ENCODE results near the gene MTIF3.

MTIF3 gene, protein sequence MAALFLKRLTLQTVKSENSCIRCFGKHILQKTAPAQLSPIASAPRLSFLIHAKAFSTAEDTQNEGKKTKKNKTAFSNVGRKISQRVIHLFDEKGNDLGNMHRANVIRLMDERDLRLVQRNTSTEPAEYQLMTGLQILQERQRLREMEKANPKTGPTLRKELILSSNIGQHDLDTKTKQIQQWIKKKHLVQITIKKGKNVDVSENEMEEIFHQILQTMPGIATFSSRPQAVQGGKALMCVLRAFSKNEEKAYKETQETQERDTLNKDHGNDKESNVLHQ

GRCh38 chr13:27449936-27450828, at the start of gene MTIF3:
Gene MTIF3 (minus strand): TSS chr13:27450564. CDS start chr13:27440448, 10,116 bp downstream.
- peak; percentile 91 to 96 for DNase-seq

DNA sequence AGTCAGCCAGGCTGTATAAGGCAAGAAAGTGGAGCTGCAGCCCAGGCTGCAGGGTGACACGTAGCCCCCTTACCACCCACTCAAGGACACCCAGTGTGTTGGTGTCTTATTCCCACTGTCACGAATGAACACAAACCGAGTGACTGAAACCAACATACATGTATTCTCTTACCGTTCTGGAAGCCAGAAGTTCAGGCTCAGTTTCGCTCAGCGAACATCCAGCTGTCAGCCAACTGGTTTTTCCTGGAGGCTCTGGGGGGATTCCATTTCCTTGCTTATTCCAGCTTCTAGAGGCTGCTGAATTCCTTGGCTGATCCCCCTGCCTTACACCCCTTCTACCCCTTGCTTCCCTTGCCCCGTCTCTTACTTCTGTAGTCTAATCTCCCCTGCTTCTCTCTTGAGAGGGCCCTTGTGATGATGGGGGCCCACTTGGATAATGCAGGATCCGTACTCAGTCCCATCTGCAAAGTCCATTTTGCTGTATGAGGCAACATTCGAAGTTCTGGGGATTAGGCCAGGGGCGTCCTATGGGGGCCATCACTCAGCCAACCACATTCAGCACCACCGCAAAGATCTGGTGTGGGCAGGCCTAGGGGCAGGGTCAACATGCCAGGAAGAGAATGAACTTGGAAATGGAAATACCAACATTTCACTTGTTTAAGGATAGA, 47.3 kb upstream of the MTIF3 start:
- no peak for DNase-seq

DNA sequence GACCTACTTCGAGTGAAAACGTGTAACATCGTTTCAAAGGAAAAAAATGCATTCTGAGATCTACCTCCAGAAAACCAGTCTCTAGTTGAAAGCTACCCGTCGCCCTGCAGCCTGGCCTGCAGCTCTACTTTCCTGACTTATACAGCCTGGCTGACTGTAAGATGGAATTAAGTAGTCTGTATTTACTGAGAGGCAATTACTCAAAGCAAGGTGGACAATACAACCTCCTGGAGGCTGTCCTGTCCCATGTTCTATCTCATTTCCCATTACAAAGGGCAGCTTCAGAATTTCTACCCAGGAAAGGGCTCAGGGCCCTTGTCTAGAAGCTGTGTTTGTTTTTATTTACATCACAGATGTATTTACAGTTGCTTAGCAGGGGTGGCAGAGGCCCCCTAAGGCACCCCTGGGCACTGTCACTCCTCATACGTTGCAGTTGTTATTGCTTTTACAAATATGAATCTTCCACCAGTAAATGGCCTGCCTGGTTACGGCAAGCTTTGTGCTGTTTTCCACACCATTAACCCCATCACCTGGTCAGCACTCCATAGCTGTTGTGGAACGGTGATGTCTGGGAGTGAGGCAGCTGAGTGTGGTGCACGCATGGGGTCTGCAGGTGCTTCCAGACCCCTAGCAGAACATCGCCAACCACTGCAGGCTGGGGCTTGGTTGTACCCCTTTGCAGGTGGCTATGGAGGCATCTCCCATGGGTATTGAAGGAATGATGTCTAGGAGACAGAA, 46.3 kb upstream of the MTIF3 start:
- no peak for DNase-seq

GRCh38 chr13:27496006-27496405, 45.6 kb upstream of the MTIF3 start:
- no peak for DNase-seq

- no peak for DNase-seq
Observed at GRCh38 chr13:27495551-27495950, 45.2 kb upstream of the MTIF3 start.

- DNase-seq: no peak
Observed at GRCh38 chr13:27493981-27494380, 43.6 kb upstream of the MTIF3 start.

DNA sequence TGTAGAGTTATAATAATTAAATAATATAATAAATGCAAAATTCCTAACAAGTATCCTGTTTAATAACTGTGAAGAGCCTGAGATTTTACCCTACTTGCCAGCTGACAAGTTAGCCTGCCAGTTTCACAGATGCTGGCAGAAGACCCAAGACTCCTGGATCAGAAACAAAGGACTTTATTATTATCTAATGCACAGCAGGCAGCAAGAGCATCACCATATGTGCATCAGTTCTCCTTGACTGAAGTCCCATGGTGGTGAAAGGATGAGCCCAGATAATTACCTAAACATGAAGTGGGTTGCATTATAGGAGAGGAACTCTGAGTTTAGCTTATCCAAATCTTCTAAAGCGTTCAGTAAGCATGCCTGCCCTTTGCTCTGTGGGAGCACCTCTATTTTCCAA, 39.1 kb upstream of the MTIF3 start:
- no peak for DNase-seq

DNA sequence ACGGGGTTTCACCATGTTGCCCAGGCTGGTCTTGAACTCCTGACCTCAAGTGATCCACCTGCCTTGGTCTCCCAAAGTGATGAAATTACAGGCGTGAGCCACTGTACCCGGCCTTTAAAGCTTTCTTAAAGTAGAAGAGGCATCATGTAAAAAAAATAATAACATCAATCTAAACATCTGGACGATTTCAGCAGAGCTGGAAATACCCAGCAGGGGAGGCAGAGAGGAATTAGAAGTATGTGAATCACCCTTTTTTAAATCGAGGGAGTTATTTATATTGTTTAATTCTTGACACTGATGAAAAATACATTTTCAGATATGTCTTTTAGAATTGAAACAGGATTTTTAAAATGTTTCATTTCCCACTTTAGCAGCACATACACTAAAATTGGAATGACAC, 37.4 kb upstream of the MTIF3 start:
- no peak for DNase-seq

DNA sequence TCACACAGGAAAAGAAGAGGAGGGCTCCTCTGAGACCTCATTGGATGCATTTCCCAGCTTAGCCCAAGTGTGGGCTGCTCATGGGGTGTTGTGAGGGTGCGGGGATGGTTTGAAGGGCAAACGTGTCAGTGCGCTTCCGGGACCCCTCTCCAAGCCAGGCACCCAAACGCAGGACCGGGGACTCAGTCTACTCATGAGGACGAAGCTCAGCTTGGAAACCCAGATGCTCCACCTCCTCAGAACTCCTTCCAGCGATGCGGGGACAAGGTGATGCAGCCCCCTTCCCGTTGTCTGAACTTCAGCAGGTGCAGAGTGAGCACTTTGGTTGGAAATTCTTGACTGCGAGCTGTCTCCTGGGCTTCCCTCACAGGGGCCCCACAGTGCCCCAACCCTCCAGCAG, 33.1 kb upstream of the MTIF3 start:
- DNase-seq: no peak

DNA sequence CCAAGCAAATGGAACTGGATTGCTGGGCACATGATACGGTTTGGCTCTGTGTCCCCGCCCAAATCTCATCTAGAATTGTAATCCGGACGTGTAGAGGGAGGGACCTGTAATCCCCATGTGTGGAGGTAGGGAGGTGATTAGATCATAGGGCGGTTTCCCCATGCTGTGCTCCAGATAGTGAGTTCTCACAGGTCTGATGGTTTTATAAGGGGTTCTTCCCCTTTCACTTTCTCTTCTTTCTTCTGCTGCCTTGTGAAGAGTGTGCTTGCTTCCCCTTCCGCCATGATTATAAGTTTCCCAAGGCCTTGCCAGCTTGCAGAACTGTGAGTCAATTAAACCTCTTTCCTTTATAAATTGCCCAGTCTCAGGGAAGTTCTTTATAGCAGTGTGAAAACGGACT, 32.6 kb upstream of the MTIF3 start:
- peak in 1 of 2 experiments; percentile 9 for DNase-seq

- DNase-seq: peak in 1 of 2 experiments; percentile 6
Observed at GRCh38 chr13:27481766-27482165, 31.4 kb upstream of the MTIF3 start.

DNA sequence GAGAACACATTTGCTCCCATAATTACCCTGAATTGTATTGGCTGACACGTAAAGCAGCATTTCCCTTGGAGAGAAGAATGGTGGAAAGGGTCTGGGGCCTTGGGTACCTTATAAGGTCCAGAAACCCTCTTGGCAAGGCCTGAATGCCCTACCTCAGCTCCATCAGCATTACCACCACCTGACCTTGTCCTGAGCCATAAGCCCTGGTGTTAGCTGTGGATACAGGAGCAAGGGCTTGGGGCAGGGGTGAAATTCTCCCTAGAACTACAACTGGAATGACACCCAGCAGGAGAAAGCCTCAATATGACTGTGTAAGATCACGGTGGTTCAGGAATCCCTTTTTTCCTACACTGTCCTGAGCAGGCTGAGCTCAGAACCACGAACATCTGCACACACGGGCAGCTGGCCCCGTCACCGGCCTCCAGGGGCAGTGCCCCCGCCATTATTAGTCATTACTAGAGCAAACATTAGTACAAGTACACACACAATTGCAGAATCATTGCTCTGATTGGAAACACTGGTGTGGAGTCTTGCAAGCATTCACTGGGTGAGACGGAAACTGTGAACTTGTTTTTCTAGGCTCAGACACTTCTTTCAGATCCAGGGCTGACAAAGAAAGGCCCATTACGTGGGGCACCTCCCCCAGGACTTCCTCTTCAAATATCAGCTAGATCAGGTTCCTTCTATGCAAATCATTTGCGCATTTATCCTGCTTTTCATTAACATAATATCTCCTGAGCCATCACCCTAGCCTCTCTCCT, 26.8 kb upstream of the MTIF3 start:
- DNase-seq: no peak

- no peak for DNase-seq
Observed at GRCh38 chr13:27474751-27475268, 24.4 kb upstream of the MTIF3 start.

- no peak for DNase-seq
Observed at GRCh38 chr13:27472941-27473340, 22.6 kb upstream of the MTIF3 start.

GRCh38 chr13:27472441-27472840, 22.1 kb upstream of the MTIF3 start:
- DNase-seq: no peak

GRCh38 chr13:27470075-27470820, 19.9 kb upstream of the MTIF3 start:
- DNase-seq: no peak

DNA sequence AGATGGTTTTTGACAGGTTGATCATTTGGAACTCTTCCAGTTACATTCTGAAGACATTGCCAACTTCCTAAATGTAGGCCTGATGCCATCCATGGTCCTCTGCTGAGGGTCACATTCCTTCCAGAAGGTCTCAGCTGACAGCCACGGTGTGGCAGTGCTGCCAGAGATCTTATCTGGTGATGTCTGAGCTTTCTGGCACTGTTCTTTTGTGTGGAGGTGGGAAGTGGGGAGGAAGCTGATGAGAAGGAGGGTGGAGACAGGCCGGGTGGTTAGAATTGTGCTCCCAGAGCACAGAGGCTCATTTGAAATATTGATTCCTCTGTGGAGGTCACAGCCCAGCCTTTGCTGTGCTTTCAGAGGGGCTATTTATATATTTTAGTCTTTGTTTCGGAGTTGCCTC, 16.1 kb upstream of the MTIF3 start:
- DNase-seq: no peak

GRCh38 chr13:27465611-27466010, 15.2 kb upstream of the MTIF3 start:
- DNase-seq: no peak

DNA sequence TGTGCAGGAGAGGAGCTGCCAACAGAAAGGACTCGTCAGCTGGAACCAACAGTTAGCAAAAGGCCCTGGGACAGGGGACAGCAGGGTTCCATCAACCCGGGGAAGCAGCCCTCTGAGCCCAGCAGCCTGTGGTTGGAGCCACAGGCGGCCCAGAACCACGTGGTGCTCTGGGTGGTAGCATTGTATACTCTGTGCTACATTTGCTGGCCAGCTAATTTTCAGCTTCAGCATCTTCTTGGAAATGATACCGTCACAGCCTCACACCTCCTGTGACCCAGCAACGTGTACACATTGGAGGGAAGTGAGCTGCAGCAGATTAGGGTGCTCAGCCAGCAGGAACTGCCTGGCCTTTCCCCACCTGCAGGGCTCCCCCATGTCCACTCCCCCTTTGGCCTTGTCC, 13.1 kb upstream of the MTIF3 start:
- DNase-seq: no peak

GRCh38 chr13:27461940-27462584, 11.7 kb upstream of the MTIF3 start:
- DNase-seq: no peak
